GM21360 (cell line): ENCODE results near the gene RBCK1.
A peak's percentile ranks its signal among the peaks of the same experiment; 100 is the strongest.

ENCODE experiments used
- ATAC-seq: cut with Tn5 transposase; IDR thresholded peaks from one replicate; pipeline ENCODE4 v1.9.1; 2021; ENCODE audit warnings: mild to moderate bottlenecking, moderate library complexity; ENCODE audit not compliant: unreplicated experiment

Gene RBCK1

DNA sequence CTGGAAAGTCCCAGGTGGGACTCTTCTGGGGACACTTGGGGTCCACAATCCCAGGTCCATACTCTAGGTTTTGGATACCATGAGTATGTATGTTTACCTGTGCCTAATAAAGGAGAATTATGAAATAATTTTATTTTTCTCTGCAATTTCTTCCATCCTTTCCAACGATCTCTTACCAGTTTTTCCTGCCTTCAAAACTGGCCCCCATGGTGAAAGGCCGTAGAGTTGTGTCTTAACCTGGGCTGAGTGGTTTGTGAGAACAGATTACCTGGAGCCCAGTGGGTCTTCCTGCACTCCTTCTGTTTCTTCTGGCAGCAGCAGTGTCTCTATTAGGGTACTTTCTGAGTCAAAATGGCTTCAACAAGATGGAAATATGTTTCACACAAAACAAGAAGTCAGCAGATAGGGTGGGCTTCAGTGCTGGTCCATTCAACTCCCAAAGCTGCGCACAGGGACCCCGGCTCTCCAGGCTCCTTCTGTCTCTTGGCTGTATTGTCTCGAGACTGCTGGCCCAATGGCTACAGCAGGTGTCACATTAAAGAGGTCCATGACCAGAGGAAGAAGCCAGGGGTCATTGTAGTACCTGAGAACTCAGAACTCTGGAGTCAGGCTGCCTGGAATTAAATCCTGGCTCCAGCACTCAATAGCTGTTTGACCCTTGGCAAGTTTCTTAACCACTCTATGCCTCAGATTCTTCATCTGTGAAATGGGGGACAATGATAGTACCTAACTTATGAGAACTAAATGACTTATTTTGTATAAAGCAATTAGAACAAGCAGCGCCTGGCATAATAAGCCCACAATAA lies 10.5 kb upstream of the RBCK1 start:
- ATAC-seq: no peak

DNA sequence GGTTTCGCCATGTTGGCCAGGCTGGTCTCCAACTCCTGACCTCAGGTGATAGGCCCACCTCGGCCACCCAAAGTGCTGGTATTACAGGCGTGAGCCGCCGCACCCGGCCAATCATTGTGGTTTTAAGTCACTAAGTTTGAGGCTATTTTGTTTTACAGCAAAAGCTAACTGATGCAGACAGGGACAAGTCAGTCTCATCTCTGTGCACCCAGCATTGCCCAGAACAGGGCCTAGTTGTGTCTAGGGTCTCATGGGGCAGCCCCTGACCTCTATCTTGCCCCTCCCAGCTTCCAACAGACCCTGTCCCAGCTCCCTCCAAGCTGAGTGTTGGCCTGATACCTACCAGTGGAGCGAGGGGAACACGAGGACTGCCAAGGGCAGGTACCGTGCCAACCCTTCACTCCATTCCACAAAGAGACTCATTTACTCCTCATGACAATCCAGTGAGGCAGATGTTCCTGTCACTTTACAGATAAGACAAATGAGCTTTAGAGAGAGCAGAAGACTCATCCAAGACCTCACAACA lies 8.9 kb upstream of the RBCK1 start:
- no peak for ATAC-seq

GRCh38 chr20:400128-400453 lies 8.0 kb upstream of the RBCK1 start:
- no peak for ATAC-seq

DNA sequence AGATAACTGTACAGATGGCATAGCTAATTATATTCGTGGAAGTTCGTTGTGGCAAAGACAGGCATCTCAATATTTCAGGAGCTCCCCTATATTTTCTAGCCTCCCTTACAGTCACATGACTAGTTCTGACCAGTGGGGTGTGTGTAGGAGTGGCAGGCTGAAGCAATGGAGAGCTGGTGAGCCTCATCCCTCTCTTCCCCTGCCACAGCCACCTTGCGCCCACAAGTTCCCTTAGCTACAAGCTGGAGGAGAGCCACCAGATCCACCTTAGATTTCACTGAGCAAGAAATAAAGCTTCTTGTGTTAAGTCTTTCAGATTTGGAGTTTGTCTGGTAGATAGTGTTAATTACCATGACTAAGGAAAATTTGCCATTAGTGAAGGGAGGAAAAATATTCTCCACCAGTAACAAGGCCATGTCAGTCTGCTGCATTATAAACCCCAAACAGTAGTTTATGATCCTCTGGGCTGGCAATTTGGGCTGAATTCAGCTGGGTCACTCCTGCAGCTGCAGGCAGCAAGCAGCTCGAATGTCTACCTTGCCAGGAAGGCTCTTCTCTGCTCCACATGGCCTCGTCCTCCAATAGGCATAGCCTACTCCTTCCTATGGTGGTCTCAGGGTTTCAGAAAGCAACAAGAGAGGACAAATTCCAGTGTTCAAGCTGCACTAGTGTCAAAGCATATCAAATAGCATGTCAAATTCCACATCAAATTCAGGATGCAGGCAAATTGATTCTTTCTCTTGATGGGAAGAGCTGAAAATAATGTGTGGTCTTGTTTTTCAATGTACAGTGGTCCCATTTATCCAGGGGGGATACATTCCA lies 7.4 kb upstream of the RBCK1 start:
- ATAC-seq: no peak

DNA sequence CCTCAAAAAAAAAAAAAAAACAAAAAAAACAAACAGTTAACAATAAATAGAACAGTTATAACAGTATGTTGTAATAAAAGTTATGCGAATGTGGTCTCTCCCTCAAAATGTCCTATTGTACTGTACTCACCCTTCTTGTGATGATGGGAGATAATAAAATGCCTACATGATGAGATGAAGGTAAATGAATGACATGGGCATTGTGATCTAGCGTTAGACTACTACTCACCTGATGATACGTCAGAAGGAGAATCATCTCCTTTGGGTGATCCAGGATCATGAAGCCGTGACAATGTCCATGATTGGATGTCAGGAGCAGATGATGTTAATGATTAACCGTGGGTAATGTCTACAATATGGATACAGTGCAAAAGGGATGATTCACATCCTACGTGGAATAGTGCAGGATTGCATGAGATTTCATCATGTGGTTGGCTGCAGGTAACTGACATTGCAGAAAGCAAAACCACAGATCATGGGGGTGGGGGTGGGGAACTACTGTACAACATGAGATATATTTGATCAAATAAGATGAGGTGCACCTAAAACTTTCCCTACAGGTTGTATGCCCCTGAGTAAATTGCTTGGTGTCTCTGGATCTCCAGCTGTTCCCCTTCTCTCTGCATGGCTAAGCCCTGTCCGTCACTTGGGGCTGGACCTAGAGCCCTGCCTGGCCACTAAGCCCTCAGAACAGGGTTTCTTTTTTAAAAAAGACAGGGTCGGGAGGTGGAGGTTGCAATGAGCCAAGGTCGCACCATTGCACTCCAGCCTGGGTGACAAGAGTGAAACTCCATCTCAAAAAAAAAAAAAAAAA lies 6.2 kb upstream of the RBCK1 start:
- ATAC-seq: no peak

DNA sequence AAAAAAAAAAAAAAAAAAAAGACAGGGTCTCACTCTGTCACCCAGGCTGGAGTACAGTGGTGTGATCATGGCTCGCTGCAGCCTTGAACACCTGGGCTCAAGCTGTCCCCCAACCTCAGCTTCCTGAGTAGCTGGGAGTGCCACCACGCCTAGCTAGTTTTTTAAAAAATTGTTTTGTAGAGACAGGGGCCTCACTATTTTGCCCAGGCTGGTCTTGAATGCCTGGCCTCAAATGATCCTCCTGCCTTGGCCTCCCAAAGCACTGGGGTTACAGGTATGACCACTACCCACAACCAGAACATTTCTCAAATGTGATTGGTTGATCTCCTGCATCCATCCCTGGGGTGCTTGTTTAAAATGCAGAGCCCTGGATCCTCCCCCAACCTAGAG lies 5.6 kb upstream of the RBCK1 start:
- no peak for ATAC-seq

DNA sequence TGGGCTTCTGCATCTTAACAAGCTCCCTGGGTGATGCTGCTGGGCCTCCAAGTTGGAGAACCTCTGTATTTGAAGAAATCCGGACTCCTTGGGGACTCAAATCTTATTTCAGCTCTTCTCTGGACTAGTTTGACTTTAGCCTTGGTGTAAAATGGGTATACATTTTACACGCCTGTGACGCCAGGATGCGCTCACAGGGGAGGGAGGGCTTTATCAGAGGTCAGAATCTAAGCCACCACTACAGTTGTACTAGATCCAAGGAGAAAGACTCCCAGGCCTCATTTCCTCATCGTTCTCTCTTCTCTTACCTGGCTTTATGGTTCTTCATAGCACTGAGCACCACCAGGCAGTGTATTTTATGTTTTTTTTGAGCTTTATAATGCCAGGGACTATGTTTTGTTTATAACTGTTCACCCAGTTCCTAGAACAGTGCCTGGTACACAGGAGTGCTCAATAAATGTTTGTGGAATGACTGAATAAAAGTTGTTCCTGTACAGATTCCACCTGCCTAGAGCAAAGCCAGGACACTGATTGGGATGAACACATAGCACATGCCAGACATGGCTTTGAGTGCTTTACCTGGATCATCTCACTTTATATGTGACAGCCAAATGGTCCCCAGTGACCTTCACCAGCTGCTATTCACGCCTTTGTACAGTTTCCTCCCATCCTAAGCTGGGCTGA lies 5.1 kb upstream of the RBCK1 start:
- ATAC-seq: no peak

DNA sequence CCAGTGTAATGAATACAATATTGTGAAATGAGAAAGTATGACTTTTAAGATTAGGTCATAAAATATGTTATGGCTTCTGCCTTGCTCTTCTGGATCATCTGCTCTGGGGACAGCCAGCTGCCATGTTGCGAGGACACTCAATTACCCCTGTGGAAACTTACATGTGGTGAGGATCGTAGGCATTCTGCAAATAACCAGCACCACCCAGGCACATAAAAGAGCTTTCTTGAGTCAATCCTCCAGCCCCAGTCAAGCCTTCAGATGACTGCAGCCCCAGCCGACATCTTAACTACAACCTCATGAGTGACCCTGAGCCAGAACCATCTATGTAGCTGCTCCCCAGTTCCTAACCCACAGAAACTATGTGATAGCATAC lies 4.5 kb upstream of the RBCK1 start:
- ATAC-seq: no peak

GRCh38 chr20:404088-404487 lies 4.0 kb upstream of the RBCK1 start:
- ATAC-seq: no peak

GRCh38 chr20:406200-407132 lies 1.6 kb upstream of the RBCK1 start:
- no peak for ATAC-seq

DNA sequence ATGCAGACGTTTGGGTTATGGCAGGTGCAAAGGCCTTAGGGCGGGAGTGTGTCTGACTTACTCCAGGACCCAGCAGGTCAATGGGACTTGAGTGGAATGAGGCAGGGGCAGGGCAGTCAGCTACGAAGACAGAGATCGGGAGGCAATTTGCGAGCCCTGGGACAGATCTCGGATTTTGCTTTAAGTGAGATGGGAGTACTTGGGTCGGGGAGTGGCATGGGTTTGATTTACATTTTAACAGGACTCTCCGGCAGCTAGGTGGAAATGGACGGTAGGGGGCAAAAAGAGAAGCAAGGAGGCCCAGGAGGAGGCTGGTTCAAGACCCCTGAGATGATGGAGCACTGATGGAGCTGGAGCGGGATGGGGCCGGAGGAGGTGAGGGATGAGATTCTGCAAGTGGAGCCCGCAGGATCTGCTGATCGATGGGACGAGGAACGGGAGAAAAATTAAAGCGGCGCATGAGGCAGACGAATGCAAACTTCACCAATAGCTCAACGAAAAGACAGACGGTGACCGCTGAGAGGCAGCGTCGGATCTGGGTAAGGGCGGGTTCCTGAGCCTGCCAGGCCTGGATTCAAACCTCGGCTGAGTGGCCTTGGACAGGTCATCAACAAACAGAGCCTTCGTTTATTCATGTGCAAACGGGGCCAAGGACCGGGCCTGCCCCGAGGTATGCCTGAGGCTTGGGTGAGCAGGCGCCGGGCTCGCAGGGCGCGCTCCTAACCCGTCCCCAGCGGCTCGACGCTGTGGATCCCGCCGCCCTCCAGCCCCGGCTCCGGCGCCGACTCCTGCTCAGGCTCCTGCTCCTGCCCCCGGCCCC lies 756 bp upstream of the RBCK1 start:
- ATAC-seq: peak; percentile 63

GRCh38 chr20:408843-409696 lies 971 bp downstream of the RBCK1 start:
- ATAC-seq: peak; percentile 4

GRCh38 chr20:409697-410559 lies 1.8 kb downstream of the RBCK1 start:
- no peak for ATAC-seq

GRCh38 chr20:412081-412480 lies 4.0 kb downstream of the RBCK1 start:
- no peak for ATAC-seq

DNA sequence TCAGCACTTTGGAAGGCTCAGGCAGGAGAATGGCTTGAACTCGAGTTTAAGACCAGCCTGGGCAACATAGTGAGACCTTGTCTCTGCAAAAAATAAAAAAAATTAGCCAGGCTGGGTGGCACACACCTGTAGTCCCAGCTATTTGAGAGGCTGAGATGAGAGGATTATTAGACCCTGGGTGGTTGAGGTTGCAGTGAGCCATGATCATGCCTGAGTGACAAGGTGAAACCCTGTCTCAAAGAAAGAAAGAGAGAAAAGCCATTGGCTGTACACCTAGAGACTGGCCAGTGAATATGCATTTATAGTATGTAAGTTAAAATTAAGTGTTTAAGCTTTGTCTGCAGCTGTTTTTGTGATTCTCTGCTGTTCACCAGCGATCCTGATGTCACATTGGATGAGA lies 6.1 kb downstream of the RBCK1 start:
- ATAC-seq: no peak

DNA sequence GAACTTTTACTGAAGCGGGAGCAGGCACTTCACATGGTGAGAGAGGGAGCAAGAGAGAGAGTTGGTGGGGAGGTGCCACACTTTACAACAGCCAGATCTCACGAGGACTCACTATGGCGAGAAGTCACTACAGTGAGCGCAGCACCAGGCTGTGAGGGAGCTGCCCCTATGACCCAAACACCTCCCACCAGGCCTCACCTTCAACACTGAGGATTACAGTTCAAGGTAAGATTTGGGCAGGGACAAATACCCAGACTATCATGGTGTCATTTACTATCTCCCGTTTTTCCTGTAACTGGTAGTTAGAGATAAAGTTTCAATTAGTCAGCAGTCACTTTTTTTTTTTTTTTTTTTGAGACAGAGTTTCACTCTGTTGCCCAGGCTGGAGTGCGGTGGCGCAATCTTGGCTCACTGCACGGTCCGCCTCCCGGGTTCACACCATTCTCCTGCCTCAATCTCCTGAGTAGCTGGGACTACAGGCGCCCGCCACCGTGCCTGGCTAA lies 7.8 kb downstream of the RBCK1 start:
- no peak for ATAC-seq
